Middle frontal gyrus (tissue), 1 donor: Measurements from ENCODE around the gene CD101.
"Not testable (repeated sequence)": the region's sequence is repeated elsewhere in the genome, so short reads cannot be mapped to it uniquely, and the experiment has no call there.

Experiments used
- DNase-seq: peaks from one replicate; pipeline ENCODE4 v3.0.0-alpha.2; 2015; ENCODE audit warnings: low spot score; ENCODE audit errors: extremely low spot score

The CD101 gene

GRCh38 chr1:117001254-117001927 lies at the start of gene CD101:
Gene CD101, plus strand, starts transcription at chr1:117001760. Its CDS starts 58 bp downstream, at chr1:117001818.
- no peak for DNase-seq

GRCh38 chr1:116952738-116953275 lies 48.8 kb upstream of the CD101 start:
- no peak for DNase-seq

GRCh38 chr1:116954440-116954839 lies 47.1 kb upstream of the CD101 start:
- DNase-seq = no peak

- no peak for DNase-seq
Observed at GRCh38 chr1:116956378-116956777, 45.2 kb upstream of the CD101 start.

GRCh38 chr1:116957646-116958045 lies 43.9 kb upstream of the CD101 start:
- no peak for DNase-seq

- DNase-seq = no peak
Observed at GRCh38 chr1:116958110-116958509, 43.5 kb upstream of the CD101 start.

- DNase-seq = no peak
Observed at GRCh38 chr1:116958977-116959376, 42.6 kb upstream of the CD101 start.

GRCh38 chr1:116961606-116962005 lies 40.0 kb upstream of the CD101 start:
- no peak for DNase-seq

GRCh38 chr1:116962987-116963639 lies 38.4 kb upstream of the CD101 start:
- DNase-seq = no peak

- DNase-seq = no peak
Observed at GRCh38 chr1:116966791-116967190, 34.8 kb upstream of the CD101 start.

GRCh38 chr1:116968724-116969123 lies 32.8 kb upstream of the CD101 start:
- no peak for DNase-seq

GRCh38 chr1:116971258-116971860 lies 30.2 kb upstream of the CD101 start:
- DNase-seq = no peak

- no peak for DNase-seq
Observed at GRCh38 chr1:116971965-116972673, 29.4 kb upstream of the CD101 start.

GRCh38 chr1:116972674-116973030 lies 28.9 kb upstream of the CD101 start:
- no peak for DNase-seq

- DNase-seq = not testable (repeated sequence)
Observed at GRCh38 chr1:116980309-116980708, 21.3 kb upstream of the CD101 start.

GRCh38 chr1:116981521-116982037 lies 20.0 kb upstream of the CD101 start:
- DNase-seq = no peak

- DNase-seq = no peak
Observed at GRCh38 chr1:116982319-116983004, 19.1 kb upstream of the CD101 start.

GRCh38 chr1:116983112-116983511 lies 18.4 kb upstream of the CD101 start:
- no peak for DNase-seq

GRCh38 chr1:116983678-116984077 lies 17.9 kb upstream of the CD101 start:
- no peak for DNase-seq

GRCh38 chr1:116984406-116985160 lies 17.0 kb upstream of the CD101 start:
- DNase-seq = no peak
